HG02943 (cell line): ENCODE data around the gene ALDH4A1.

Experiments
- ATAC-seq: cut with Tn5 transposase; IDR thresholded peaks from one replicate; pipeline ENCODE4 v1.9.1; 2021; ENCODE audit warnings: mild to moderate bottlenecking, low read depth, moderate library complexity; ENCODE audit not compliant: unreplicated experiment

ALDH4A1 gene

GRCh38 chr1:18902523-18903290 is at the start of gene ALDH4A1:
Gene ALDH4A1, minus strand, starts transcription at chr1:18902555. Its CDS starts 32 bp downstream, at chr1:18902523.
- peak; percentile 91 for ATAC-seq

GRCh38 chr1:18951818-18952391 is 49.5 kb upstream of the ALDH4A1 start:
- ATAC-seq = no peak

- ATAC-seq = no peak
These were observed 49.1 kb upstream of the ALDH4A1 start for GRCh38 chr1:18951416-18951815.

- ATAC-seq = no peak
These were observed 48.2 kb upstream of the ALDH4A1 start for GRCh38 chr1:18950401-18951026.

- no peak for ATAC-seq
These were observed 47.5 kb upstream of the ALDH4A1 start for GRCh38 chr1:18949686-18950400.

GRCh38 chr1:18948913-18949685 is 46.7 kb upstream of the ALDH4A1 start:
- ATAC-seq = no peak

GRCh38 chr1:18948048-18948912 is 45.9 kb upstream of the ALDH4A1 start:
- ATAC-seq = no peak

- ATAC-seq = no peak
These were observed 45.2 kb upstream of the ALDH4A1 start for GRCh38 chr1:18947570-18947969.

- no peak for ATAC-seq
These were observed 44.4 kb upstream of the ALDH4A1 start for GRCh38 chr1:18946550-18947381.

- no peak for ATAC-seq
These were observed 43.1 kb upstream of the ALDH4A1 start for GRCh38 chr1:18945401-18945849.

GRCh38 chr1:18944810-18945209 is 42.5 kb upstream of the ALDH4A1 start:
- ATAC-seq = no peak

- ATAC-seq = no peak
These were observed 41.7 kb upstream of the ALDH4A1 start for GRCh38 chr1:18943914-18944572.

- no peak for ATAC-seq
These were observed 40.8 kb upstream of the ALDH4A1 start for GRCh38 chr1:18943162-18943561.

- no peak for ATAC-seq
These were observed 40.0 kb upstream of the ALDH4A1 start for GRCh38 chr1:18942340-18942739.

- no peak for ATAC-seq
These were observed 39.1 kb upstream of the ALDH4A1 start for GRCh38 chr1:18941221-18942141.

- no peak for ATAC-seq
These were observed 38.1 kb upstream of the ALDH4A1 start for GRCh38 chr1:18940303-18941020.
